Right lobe of liver (tissue), 6 donors: ENCODE measurements around the gene PRKD3. TPM values are rescaled to one million over a fixed set of nuclear protein-coding genes. Genes with fewer than 3 reads are reported as not detected.
A peak's percentile ranks its signal among the peaks of the same experiment; 100 is the strongest.
"Not testable (repeated sequence)": the region's sequence is repeated elsewhere in the genome, so short reads cannot be mapped to it uniquely, and the experiment has no call there.

Experiments used
- ATAC-seq, 4 donors: fragments of 200-7000 bp; cut with Tn5 transposase; one replicate each; pipeline ENCODE4 v1.9.1; 2020; ENCODE audit warnings: mild to moderate bottlenecking in 4 of 4, moderate library complexity in 4 of 4
- DNase-seq, 3 donors: peaks; one replicate each; pipeline ENCODE4 v3.0.0-alpha.2; 2020
- H3K27ac ChIP-seq, 3 donors: fragments of 200-600 bp; one replicate each; pipeline ENCODE4 v1.8.0; 2022
- H3K27me3 ChIP-seq, 2 donors: fragments of 200-600 bp; one replicate each; pipeline ENCODE4 v1.8.0; 2022
- H3K36me3 ChIP-seq, 4 donors: fragments of 200-600 bp; sonication (generic) in 1 of 4; one replicate each; pipeline versions ENCODE4 v1.5.1 to v1.8.0; 2017 to 2022; ENCODE audit warnings: control low read depth in 1 of 4
- H3K4me1 ChIP-seq, 4 donors: fragments of 200-600 bp; sonication (generic) in 1 of 4; one replicate each; pipeline versions ENCODE4 v1.5.1 to v1.8.0; 2017 to 2022; ENCODE audit warnings: control low read depth in 1 of 4
- H3K4me3 ChIP-seq, 3 donors: fragments of 200-600 bp; one replicate each; pipeline ENCODE4 v1.8.0; 2022
- H3K9me3 ChIP-seq, 4 donors: fragments of 200-600 bp; sonication (generic) in 1 of 4; one replicate each; pipeline versions ENCODE4 v1.5.1 to v1.8.0; 2017 to 2022; ENCODE audit warnings: control low read depth in 1 of 4
- CTCF ChIP-seq, 4 donors: fragments of 200-600 bp in 3 of 4; fragments of 450-650 bp in 1 of 4; IDR thresholded peaks; one replicate each; pipeline versions ENCODE4 v1.5.1 to v1.8.0; 2016 to 2022; ENCODE audit warnings: antibody characterized with exemption in 4 of 4, mild to moderate bottlenecking in 2 of 4
- POLR2A ChIP-seq: fragments of 450-650 bp; IDR thresholded peaks from one replicate; pipeline ENCODE4 v1.6.1; 2017; ENCODE audit warnings: antibody characterized with exemption, mild to moderate bottlenecking
- WGBS: methylation state at CpG from one replicate; pipeline ENCODE4 v1.1.6; 2018; ENCODE audit warnings: low coverage, low lambda C conversion rate; ENCODE audit not compliant: insufficient coverage; ENCODE audit errors: missing lambda C conversion rate; 5-methylcytosine and 5-hydroxymethylcytosine counted together
- intact Hi-C, 2 donors: fragments of 100-400 bp; cut with DNase I; formaldehyde crosslinking; loops; one replicate each; pipeline versions ENCODE4 v1.11.2 to v1.14.1; 2022
- total RNA-seq, 6 experiments: library from RNA; depleted of rRNA in 2 of 6; stranded (reverse); fragments of >200 nt in 2 of 6; fragmentation: NEBNext Ultra II Directional in 3 of 6; extraction: Animal tissue kit (Norgen Biotek cat#: 25700) in 3 of 6; gene quantifications; one replicate each; pipeline versions ENCODE4 v1.1.0 to v1.2.4, GENCODE V29; 2016 to 2023
- donor health status: DM: no; HTN: yes; CAD: no.
- donor health status: DM: no; HTN: no; CAD: no.
- donor health status: DM: no; HTN: no; CAD: no.
- donor health status: DM: no; HTN: yes; CAD: no.
- donor health status: DM: no; HTN: yes; CAD: no.

The PRKD3 gene
- total RNA-seq, 6 experiments from 2014 or later = 8.4 to 15.2 (median 10.9) TPM

DNA sequence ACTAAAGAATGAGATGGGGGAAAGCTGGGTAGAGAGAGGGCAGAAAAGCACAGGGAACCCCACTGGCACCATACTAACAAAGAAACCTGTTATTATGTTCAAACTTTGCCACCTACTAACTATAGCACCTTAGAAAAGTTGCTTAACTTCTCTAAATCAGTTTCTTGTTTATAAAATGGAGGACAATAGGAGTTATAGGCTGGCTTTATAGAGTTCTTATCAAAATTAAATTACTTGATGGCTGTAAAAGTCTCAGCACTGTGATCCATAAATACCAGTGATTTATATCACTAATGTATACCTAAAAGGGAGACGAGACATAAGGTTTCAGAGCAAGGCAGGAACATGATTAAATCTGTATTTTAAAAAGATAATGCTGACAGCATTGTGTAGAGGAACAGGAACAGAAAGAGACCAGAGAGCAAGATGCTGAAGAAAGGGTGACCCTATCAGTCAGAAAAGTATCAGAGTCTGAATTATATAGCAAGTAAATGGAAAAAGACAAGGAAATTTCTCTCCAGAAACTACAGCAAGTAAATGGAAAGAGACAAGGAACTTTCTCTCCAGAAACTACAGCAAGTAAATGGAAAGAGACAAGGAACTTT, 29.1 kb downstream of the PRKD3 start:
- no peaks in the 10 kb centered on the region for H3K4me1 ChIP-seq
- H3K27ac ChIP-seq = no peak overlapping the region
- peaks cover 0 to 2% (median under 1%) of the 10 kb centered on the region in 4 donors for H3K36me3 ChIP-seq
- DNase-seq = no peak
- no peak overlapping the region for H3K4me3 ChIP-seq
- WGBS = 89% methylated on average over 1 of the region's 1 CpG
- H3K27me3 ChIP-seq = no peaks in the 10 kb centered on the region
- no peaks in the 10 kb centered on the region for H3K9me3 ChIP-seq
- intact Hi-C loops = no loop called here
- TF ChIP-seq CTCF (IDR thresholded peaks at IDR 0.05) (no peak), POLR2A (no peak)
- no peak for ATAC-seq

DNA sequence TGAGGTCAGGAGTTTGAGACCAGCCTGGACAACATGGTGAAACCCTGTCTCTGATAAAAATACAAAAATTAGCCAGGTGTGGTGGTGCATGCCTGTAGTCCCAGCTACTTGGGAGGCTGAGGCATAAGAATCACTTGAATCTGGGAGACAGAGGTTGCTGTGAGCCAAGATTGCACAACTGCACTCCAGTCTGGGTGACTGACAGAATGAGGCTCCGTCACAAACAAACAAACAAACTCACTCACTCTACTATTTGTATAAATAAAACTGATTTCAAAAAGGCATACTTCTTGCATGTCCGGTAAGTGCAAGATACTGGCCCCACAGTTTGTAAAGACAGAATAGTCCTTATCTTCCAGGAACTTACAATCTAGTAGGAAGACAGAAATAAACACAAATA, 29.8 kb downstream of the PRKD3 start:
- H3K27ac ChIP-seq, H3K4me1 ChIP-seq, H3K27me3 ChIP-seq, intact Hi-C loops, H3K9me3 ChIP-seq, H3K36me3 ChIP-seq, H3K4me3 ChIP-seq, DNase-seq: not testable (repeated sequence)
- ATAC-seq = peak in 2 of 4 donors; percentile 46 to 56
- 16% methylated on average over 2 of the region's 2 CpGs for WGBS

- Histone ChIP-seq H3K27me3 (no peaks in the 10 kb centered on the region), H3K4me3 (no peak overlapping the region), H3K36me3 (peaks cover 0 to 5% (median under 1%) of the 10 kb centered on the region in 4 donors), H3K4me1 (no peaks in the 10 kb centered on the region), H3K9me3 (no peaks in the 10 kb centered on the region), H3K27ac (no peak overlapping the region)
- DNase-seq (no peak), ATAC-seq (no peak)
- TF ChIP-seq CTCF (IDR thresholded peaks at IDR 0.05) (no peak), POLR2A (no peak)
- intact Hi-C loops = no loop called here
- WGBS = 95% methylated on average over 2 of the region's 2 CpGs
These were observed 33.0 kb downstream of the PRKD3 start for GRCh38 chr2:37291680-37292079.

DNA sequence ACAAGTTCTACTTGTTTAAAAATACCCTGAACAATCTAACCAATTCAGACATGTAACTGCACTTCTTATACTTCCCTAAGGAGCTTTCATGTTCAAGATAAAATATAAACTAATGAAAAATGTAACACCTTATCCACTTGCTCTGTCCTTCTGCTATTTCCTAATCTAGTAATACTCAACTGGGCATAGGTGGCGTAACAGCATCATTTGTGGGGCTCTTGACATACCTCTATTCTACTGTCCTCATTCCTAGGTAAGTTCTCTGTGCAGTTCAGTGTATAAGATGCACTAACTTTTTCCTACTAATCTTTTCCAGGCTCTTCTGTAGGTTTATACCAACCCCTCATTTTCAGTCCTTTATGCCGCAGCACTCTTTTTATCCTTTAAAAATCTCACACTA, 36.7 kb downstream of the PRKD3 start:
- 81% methylated on average over 2 of the region's 2 CpGs for WGBS
- Histone ChIP-seq H3K9me3 (no peaks in the 10 kb centered on the region), H3K27ac (no peak overlapping the region), H3K4me3 (no peak overlapping the region), H3K27me3 (no peaks in the 10 kb centered on the region), H3K4me1 (no peaks in the 10 kb centered on the region), H3K36me3 (peaks cover 0 to 5% (median under 1%) of the 10 kb centered on the region in 4 donors)
- ATAC-seq (peak in 3 of 4 donors; percentile 22 to 43 (median 26)), DNase-seq (no peak)
- intact Hi-C loops = no loop called here
- TF ChIP-seq POLR2A (no peak), CTCF (IDR thresholded peaks at IDR 0.05) (peak in 1 of 4 donors; percentile 11)

DNA sequence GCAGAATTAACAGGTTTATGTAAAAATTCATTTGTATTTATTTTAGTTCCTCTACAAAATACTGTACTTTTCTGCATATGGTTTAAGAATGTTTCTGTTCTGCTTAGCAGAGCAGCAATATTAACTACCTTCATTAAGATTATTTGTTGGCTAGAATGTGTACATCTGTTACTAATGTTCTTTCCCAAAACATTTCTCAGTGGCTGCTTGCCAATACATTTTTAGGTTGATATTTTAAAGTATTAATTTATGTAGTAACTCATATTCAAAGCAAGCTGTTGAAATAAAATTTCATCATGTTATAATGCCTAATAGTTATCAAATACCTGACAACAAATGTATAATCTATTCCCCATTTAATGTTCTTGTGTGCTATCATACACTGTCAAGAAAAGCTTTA, 40.3 kb downstream of the PRKD3 start:
- Histone ChIP-seq H3K36me3 (peaks cover 0 to 16% (median 0%) of the 10 kb centered on the region in 4 donors), H3K9me3 (no peaks in the 10 kb centered on the region), H3K27me3 (no peaks in the 10 kb centered on the region), H3K4me3 (no peak overlapping the region), H3K4me1 (no peaks in the 10 kb centered on the region), H3K27ac (no peak overlapping the region)
- intact Hi-C loops = no loop called here
- TF ChIP-seq POLR2A = no peak
- TF ChIP-seq CTCF (IDR thresholded peaks at IDR 0.05) = no peak
- DNase-seq (no peak), ATAC-seq (no peak)
